ENCODE measurements around the gene SHH. TPM values are rescaled to one million over a fixed set of nuclear protein-coding genes. Genes with fewer than 3 reads are reported as not detected.

Gene SHH
- total and polyA plus RNA-seq, 8 donors, result 0.29 to 11.0 (median 2.1) TPM

DNA sequence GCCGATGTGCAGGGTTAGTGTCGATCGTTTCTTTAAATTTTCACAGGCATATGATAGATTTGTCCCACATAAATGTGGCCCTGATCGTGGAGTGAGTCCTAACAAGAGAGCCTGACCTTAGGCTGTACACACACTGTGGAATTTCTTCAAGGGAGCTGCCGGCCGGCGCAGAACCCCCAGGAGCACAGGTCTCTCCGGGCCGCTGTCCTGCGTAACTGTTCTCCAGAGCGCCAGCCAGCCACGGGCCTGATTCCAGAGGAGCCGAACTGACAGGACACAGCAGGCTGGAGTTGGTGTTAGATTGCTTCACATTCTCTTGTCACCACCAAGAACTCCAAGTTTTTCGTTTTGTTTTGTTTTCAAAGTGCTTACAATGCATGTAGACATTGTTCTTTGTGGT lies 37.3 kb downstream of the SHH start:
- H3K36me3 ChIP-seq, result peaks cover 19 to 100% (median 97%) of the 10 kb centered on the region in 4 donors
- no peak for DNase-seq

DNA sequence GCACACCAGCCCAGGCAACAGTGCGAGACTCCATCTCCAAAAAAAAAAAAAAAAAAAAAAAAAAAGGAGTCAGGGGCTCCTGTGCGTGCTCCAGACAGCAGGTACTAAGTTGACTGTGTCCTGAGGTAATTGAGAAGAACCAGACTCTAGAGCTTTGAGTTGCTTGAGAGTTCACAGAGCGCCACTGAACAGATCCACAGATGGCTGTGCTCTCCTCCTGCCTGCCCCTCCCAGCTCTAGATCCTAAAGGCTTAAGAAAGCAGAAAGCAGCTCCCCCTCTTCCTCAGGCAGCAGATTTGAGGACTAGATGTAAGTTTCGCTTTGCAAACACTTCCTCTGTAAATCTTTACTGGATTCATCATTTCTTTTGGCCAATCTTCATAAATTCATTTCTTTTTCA lies 38.7 kb downstream of the SHH start:
- H3K4me1 ChIP-seq, result peaks cover 0 to 10% (median 0%) of the 10 kb centered on the region in 4 donors
- peaks cover 27 to 100% (median 99%) of the 10 kb centered on the region in 4 donors for H3K36me3 ChIP-seq
- 90 to 98% (median 95%) methylated on average over 4 of the region's 4 CpGs for WGBS, 5 donors
- intact Hi-C loops (cut with DNase I; ENCODE audit: low total_unique reads), result no loop called here
- H3K4me3 ChIP-seq, result no peak overlapping the region
- no peak for TF ChIP-seq EP300 (IDR thresholded peaks at IDR 0.05)
- TF ChIP-seq, protein P1, sequence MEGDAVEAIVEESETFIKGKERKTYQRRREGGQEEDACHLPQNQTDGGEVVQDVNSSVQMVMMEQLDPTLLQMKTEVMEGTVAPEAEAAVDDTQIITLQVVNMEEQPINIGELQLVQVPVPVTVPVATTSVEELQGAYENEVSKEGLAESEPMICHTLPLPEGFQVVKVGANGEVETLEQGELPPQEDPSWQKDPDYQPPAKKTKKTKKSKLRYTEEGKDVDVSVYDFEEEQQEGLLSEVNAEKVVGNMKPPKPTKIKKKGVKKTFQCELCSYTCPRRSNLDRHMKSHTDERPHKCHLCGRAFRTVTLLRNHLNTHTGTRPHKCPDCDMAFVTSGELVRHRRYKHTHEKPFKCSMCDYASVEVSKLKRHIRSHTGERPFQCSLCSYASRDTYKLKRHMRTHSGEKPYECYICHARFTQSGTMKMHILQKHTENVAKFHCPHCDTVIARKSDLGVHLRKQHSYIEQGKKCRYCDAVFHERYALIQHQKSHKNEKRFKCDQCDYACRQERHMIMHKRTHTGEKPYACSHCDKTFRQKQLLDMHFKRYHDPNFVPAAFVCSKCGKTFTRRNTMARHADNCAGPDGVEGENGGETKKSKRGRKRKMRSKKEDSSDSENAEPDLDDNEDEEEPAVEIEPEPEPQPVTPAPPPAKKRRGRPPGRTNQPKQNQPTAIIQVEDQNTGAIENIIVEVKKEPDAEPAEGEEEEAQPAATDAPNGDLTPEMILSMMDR (IDR thresholded peaks at IDR 0.05), result no peak
- TF ChIP-seq POLR2A (IDR thresholded peaks at IDR 0.05), result no peak
- no peak for TF ChIP-seq POLR2AphosphoS5 (IDR thresholded peaks at IDR 0.05)
- H3K27ac ChIP-seq, result peak overlapping the region in 1 of 5 donors; percentile 4
- H3K9me3 ChIP-seq, result no peaks in the 10 kb centered on the region
- no peaks in the 10 kb centered on the region for H3K27me3 ChIP-seq
- no peak for DNase-seq

More for the DNA sequence above, 37.3 kb downstream of the SHH start:
- no peaks in the 10 kb centered on the region for H3K9me3 ChIP-seq
- intact Hi-C loops (cut with DNase I; ENCODE audit: low total_unique reads), result no loop called here
- no peak overlapping the region for H3K4me3 ChIP-seq
- H3K4me1 ChIP-seq, result peaks cover 0 to 7% (median 0%) of the 10 kb centered on the region in 4 donors
- WGBS, 5 donors, result 93 to 96% (median 96%) methylated on average over 14 of the region's 14 CpGs
- H3K27ac ChIP-seq, result peak overlapping the region in 1 of 5 donors; percentile 61
- TF ChIP-seq POLR2A (IDR thresholded peaks at IDR 0.05), result no peak
- no peaks in the 10 kb centered on the region for H3K27me3 ChIP-seq

DNA sequence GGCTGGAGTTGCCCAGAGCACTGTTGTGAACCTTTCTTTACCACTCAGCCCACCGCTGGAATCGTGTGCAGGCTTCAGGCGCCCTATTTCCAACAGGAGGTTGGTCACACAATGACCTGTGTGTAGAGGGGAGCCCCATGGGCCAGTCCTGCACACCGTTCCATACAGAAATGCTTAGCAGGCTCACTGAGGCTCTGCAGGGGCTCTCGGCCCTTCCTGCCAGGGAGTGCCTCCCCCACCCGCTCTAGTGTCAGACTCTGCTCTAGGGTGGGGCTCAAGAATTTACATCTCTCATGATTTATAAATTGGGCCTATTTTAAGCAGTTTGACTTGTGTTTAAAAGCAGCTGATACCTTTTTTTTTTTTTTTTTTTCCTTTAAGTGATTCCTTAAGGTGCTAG lies 42.0 kb downstream of the SHH start:
- no peak for DNase-seq
- Histone ChIP-seq H3K27ac (peak overlapping the region in 1 of 5 donors; percentile 64), H3K4me1 (peaks cover 0 to 10% (median 0%) of the 10 kb centered on the region in 4 donors), H3K27me3 (no peaks in the 10 kb centered on the region), H3K36me3 (peaks cover 45 to 100% (median 97%) of the 10 kb centered on the region in 4 donors), H3K9me3 (no peaks in the 10 kb centered on the region), H3K4me3 (no peak overlapping the region)
- 83 to 95% (median 87%) methylated on average over 6 of the region's 6 CpGs for WGBS, 5 donors
- TF ChIP-seq, protein P1 (IDR thresholded peaks at IDR 0.05), result no peak
- TF ChIP-seq EP300 (IDR thresholded peaks at IDR 0.05) (no peak), POLR2AphosphoS5 (IDR thresholded peaks at IDR 0.05) (no peak), POLR2A (IDR thresholded peaks at IDR 0.05) (no peak)
- intact Hi-C loops (cut with DNase I; ENCODE audit: low total_unique reads), result no loop called here

DNA sequence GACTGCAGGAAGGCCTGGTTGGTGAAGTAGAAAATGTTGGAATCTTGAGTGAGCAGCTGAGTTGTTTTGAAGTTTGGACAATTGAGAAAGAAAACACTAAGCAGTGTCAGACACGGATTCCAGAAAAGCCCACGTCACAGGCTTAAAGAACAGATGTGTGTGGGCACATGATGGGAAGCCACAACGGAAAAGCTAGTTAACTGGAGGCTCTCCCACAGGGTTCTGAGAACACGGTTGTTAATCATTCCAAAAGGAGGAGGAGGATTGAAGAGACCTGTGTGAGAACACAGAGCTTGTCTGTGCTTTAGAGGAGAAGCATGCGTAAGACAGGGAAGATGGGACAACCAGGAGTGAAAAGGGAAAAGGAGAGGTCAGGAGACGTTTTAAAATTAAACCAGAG lies 42.6 kb downstream of the SHH start:
- intact Hi-C loops (cut with DNase I; ENCODE audit: low total_unique reads), result loop anchor here (10.0 kb wide), 1 partner anchor 165 kb away; no protein-coding TSS in a partner anchor

DNA sequence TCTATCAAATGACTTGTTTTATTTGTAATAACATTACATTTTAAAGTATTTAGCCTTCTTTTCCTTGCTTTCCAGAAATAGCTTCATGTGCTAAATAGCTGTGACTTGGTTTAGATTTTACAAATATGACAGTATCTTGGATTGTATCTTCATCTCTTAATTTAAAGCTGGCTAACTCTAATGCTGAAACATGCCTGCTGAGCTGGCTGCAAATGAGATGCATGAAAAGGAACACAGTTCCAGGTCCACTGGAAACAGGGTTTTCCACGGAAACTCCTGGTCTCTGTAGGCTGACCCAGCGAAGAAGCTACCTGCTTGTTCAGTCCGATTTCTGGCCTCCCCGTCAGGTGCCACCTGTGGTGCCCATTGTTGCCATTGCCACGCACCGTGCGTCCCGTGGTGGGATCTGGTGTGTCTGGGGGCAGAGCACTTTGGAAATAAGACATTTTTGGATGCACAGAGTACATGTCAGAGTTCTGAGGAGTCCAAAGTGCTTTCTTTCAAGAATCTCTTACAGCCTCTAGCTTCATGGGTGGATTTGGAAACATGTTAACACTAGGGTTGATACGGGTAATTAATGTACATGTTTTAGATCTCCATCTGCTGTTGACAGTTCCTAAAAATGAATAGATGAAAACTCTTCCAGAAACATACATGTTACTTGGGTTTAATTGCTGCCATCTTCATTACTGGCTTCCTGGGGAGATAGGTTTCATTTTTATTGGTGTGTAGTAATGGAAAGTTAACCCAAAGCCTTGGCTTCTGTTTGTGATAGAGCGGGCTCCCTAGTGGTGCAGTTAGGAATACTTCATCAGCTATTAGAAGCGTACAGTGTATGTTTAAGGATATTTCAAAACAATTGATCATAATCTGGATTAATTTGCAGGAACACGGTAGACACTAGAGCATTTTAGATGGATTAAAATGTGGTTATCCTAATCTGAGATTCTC lies 45.0 kb downstream of the SHH start:
- Histone ChIP-seq H3K4me1 (peaks cover 10 to 28% (median 16%) of the 10 kb centered on the region in 4 donors), H3K9me3 (no peaks in the 10 kb centered on the region), H3K36me3 (peaks cover 55 to 93% (median 85%) of the 10 kb centered on the region in 4 donors), H3K27ac (no peak overlapping the region), H3K27me3 (no peaks in the 10 kb centered on the region), H3K4me3 (no peak overlapping the region)
- WGBS, 5 donors, result 84 to 89% (median 86%) methylated on average over 10 to 12 of the region's 12 CpGs
- TF ChIP-seq POLR2A (IDR thresholded peaks at IDR 0.05) (no peak), POLR2AphosphoS5 (IDR thresholded peaks at IDR 0.05) (no peak), EP300 (IDR thresholded peaks at IDR 0.05) (no peak)
- TF ChIP-seq, protein P1 (IDR thresholded peaks at IDR 0.05), result no peak
- DNase-seq, result no peak
- intact Hi-C loops (cut with DNase I; ENCODE audit: low total_unique reads), result loop anchor here (10.0 kb wide), 1 partner anchor 162 kb away; no protein-coding TSS in a partner anchor

More for the DNA sequence above, 42.6 kb downstream of the SHH start:
- DNase-seq, result no peak
- Histone ChIP-seq H3K27me3 (no peaks in the 10 kb centered on the region), H3K4me1 (peaks cover under 1 to 10% (median under 1%) of the 10 kb centered on the region in 4 donors), H3K36me3 (peaks cover 45 to 100% (median 97%) of the 10 kb centered on the region in 4 donors), H3K27ac (peak overlapping the region in 1 of 5 donors; percentile 64), H3K9me3 (no peaks in the 10 kb centered on the region), H3K4me3 (no peak overlapping the region)
- 72 to 89% (median 86%) methylated on average over 6 of the region's 6 CpGs for WGBS, 5 donors
- TF ChIP-seq POLR2A (IDR thresholded peaks at IDR 0.05) (no peak), POLR2AphosphoS5 (IDR thresholded peaks at IDR 0.05) (peak in 1 of 3 donors; percentile 18)
